B cell (primary cell): ENCODE measurements around the gene NBL1.

Experiments used
- EZH2 ChIP-seq: IDR thresholded peaks from 2 replicates; pipeline ENCODE4 v1.6.1; 2012; ENCODE audit warnings: borderline replicate concordance, low read depth, mild to moderate bottlenecking, moderate library complexity, low read length; ENCODE audit not compliant: insufficient read depth, poor library complexity, severe bottlenecking
- TF ChIP-seq, protein P1 (sequence below): fragments of 200-600 bp; IDR thresholded peaks from one replicate; pipeline ENCODE4 v1.8.0; 2022; ENCODE audit warnings: antibody characterized with exemption, mild to moderate bottlenecking

- TF ChIP-seq, protein P1, sequence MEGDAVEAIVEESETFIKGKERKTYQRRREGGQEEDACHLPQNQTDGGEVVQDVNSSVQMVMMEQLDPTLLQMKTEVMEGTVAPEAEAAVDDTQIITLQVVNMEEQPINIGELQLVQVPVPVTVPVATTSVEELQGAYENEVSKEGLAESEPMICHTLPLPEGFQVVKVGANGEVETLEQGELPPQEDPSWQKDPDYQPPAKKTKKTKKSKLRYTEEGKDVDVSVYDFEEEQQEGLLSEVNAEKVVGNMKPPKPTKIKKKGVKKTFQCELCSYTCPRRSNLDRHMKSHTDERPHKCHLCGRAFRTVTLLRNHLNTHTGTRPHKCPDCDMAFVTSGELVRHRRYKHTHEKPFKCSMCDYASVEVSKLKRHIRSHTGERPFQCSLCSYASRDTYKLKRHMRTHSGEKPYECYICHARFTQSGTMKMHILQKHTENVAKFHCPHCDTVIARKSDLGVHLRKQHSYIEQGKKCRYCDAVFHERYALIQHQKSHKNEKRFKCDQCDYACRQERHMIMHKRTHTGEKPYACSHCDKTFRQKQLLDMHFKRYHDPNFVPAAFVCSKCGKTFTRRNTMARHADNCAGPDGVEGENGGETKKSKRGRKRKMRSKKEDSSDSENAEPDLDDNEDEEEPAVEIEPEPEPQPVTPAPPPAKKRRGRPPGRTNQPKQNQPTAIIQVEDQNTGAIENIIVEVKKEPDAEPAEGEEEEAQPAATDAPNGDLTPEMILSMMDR, result no peak
- no peak for TF ChIP-seq EZH2
Observed at GRCh38 chr1:19662313-19662712, 18.2 kb downstream of the NBL1 start.
